ENCODE measurements around the gene TRIAP1.
A peak's percentile ranks its signal among the peaks of the same experiment; 100 is the strongest.
"Not testable (repeated sequence)": the region's sequence is repeated elsewhere in the genome, so short reads cannot be mapped to it uniquely, and the experiment has no call there.

The TRIAP1 gene

GRCh38 chr12:120446844-120447178, 627 bp upstream of the TRIAP1 start:
- not testable (repeated sequence) for H2BK120ac ChIP-seq (ENCODE audit: insufficient read depth, low read length, poor library complexity); H3K79me1 ChIP-seq (ENCODE audit: low read length); H3K27me3 ChIP-seq (ENCODE audit: insufficient read depth, low read length); H3K23ac ChIP-seq (ENCODE audit: low read length); H2AK5ac ChIP-seq (ENCODE audit: low read length); DNase-seq; H3K9me3 ChIP-seq (ENCODE audit: insufficient read depth, low read depth, low read length); H3K4me1 ChIP-seq (ENCODE audit: control insufficient read depth in 1 of 2, insufficient read depth in 2 of 2, low read length in 2 of 2); H2BK12ac ChIP-seq (ENCODE audit: low read length)
- Histone ChIP-seq H4K8ac (ENCODE audit: low read depth, low read length) (peak overlapping the region; percentile 93), H3K14ac (ENCODE audit: low read length) (peak overlapping the region; percentile 81), H3K36me3 (ENCODE audit: control insufficient read depth in 1 of 2, insufficient read depth in 2 of 2, low read length in 2 of 2) (peaks cover 5 to 27% of the 10 kb centered on the region in 2 experiments), H3K4ac (ENCODE audit: low read depth, low read length) (peak overlapping the region; percentile 81), H3K9ac (ENCODE audit: low read length) (peak overlapping the region; percentile 80), H4K12ac (ENCODE audit: low read depth, low read length) (peak overlapping the region; percentile 85), H3K4me3 (ENCODE audit: low read depth, low read length) (peak overlapping the region; percentile 83), H3K4me2 (ENCODE audit: low read length) (peak overlapping the region; percentile 81), H2BK5ac (ENCODE audit: low read depth, low read length, poor library complexity) (peak overlapping the region; percentile 42), H4K91ac (ENCODE audit: low read depth, low read length) (peak overlapping the region; percentile 60), H3K27ac (ENCODE audit: low read depth, low read length) (peak overlapping the region; percentile 20), H3K79me2 (ENCODE audit: control insufficient read depth, insufficient read depth, low read length, poor library complexity) (peaks cover 12% of the 10 kb centered on the region), H2AFZ (ENCODE audit: insufficient read depth, low read length, poor library complexity) (peak overlapping the region; percentile 17), H3K18ac (ENCODE audit: low read length) (peak overlapping the region; percentile 62)
- WGBS (ENCODE audit: extremely low coverage, insufficient coverage, insufficient read length): no CpG with 5 or more reads among the region's 17 CpGs

GRCh38 chr12:120444676-120445075, 1.5 kb downstream of the TRIAP1 start:
- WGBS (ENCODE audit: extremely low coverage, insufficient coverage, insufficient read length): no CpG with 5 or more reads among the region's 2 CpGs
- no peak overlapping the region for H4K12ac ChIP-seq (ENCODE audit: low read depth, low read length)

DNA sequence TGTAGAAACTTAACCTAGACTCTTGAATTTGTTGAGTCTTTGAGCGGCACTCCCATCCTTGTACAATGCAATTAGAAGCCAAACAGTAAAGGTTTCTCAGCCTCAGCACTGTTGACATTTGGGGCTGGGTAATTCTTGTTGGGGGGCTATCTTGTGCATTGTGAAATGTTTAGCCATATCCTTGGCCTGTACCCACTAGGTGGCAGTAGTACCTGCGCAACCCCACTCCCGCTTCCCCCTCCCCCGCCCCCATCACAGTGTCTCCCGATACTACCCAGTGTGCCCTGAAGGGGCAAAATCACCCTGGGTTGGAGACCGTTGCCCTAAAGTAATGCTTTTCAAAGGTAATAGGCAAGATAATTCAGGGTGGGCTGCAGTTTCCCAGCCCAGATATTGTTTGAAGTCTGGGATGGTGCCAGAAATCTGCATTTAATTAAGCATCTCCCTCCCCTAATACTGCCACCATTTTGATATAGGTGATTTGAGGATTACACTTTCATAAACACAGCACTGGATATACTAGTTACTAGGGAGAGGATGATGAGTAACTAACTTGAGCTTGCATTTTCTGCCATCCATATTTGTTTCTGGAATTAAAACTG, 6.4 kb downstream of the TRIAP1 start:
- Histone ChIP-seq H4K8ac (ENCODE audit: low read depth, low read length) (no peak overlapping the region), H3K4me3 (ENCODE audit: low read depth, low read length) (no peak overlapping the region), H3K27ac (ENCODE audit: low read depth, low read length) (no peak overlapping the region), H3K4me1 (ENCODE audit: control insufficient read depth in 1 of 2, insufficient read depth in 2 of 2, low read length in 2 of 2) (peaks cover 2 to 8% of the 10 kb centered on the region in 2 experiments), H3K79me1 (ENCODE audit: low read length) (peaks cover 5% of the 10 kb centered on the region), H3K79me2 (ENCODE audit: control insufficient read depth, insufficient read depth, low read length, poor library complexity) (peaks cover 8% of the 10 kb centered on the region), H4K91ac (ENCODE audit: low read depth, low read length) (no peak overlapping the region), H3K9me3 (ENCODE audit: insufficient read depth, low read depth, low read length) (no peaks in the 10 kb centered on the region), H2AFZ (ENCODE audit: insufficient read depth, low read length, poor library complexity) (no peak overlapping the region), H2BK5ac (ENCODE audit: low read depth, low read length, poor library complexity) (no peak overlapping the region), H2BK120ac (ENCODE audit: insufficient read depth, low read length, poor library complexity) (no peak overlapping the region), H2BK12ac (ENCODE audit: low read length) (no peak overlapping the region), H3K4ac (ENCODE audit: low read depth, low read length) (no peak overlapping the region), H3K23ac (ENCODE audit: low read length) (no peak overlapping the region), H3K9ac (ENCODE audit: low read length) (no peak overlapping the region), H3K14ac (ENCODE audit: low read length) (no peak overlapping the region), H3K4me2 (ENCODE audit: low read length) (peak overlapping the region; percentile 48), H4K12ac (ENCODE audit: low read depth, low read length) (no peak overlapping the region), H3K36me3 (ENCODE audit: control insufficient read depth in 1 of 2, insufficient read depth in 2 of 2, low read length in 2 of 2) (peaks cover 13 to 27% of the 10 kb centered on the region in 2 experiments), H3K18ac (ENCODE audit: low read length) (no peak overlapping the region), H2AK5ac (ENCODE audit: low read length) (no peak overlapping the region), H3K27me3 (ENCODE audit: insufficient read depth, low read length) (no peaks in the 10 kb centered on the region)
- no CpG with 5 or more reads among the region's 6 CpGs for WGBS (ENCODE audit: extremely low coverage, insufficient coverage, insufficient read length)
- peak in 1 of 2 donors; percentile 50 for DNase-seq

More at GRCh38 chr12:120444676-120445075, 1.5 kb downstream of the TRIAP1 start:
- H3K79me2 ChIP-seq (ENCODE audit: control insufficient read depth, insufficient read depth, low read length, poor library complexity): peaks cover 12% of the 10 kb centered on the region
- H3K4me2 ChIP-seq (ENCODE audit: low read length): no peak overlapping the region
- H4K8ac ChIP-seq (ENCODE audit: low read depth, low read length): no peak overlapping the region
- H3K9ac ChIP-seq (ENCODE audit: low read length): no peak overlapping the region
- H3K79me1 ChIP-seq (ENCODE audit: low read length): peaks cover 7% of the 10 kb centered on the region
- no peak overlapping the region for H2BK5ac ChIP-seq (ENCODE audit: low read depth, low read length, poor library complexity)
- H3K18ac ChIP-seq (ENCODE audit: low read length): no peak overlapping the region
- H3K4ac ChIP-seq (ENCODE audit: low read depth, low read length): no peak overlapping the region
- H3K4me3 ChIP-seq (ENCODE audit: low read depth, low read length): no peak overlapping the region
- no peak overlapping the region for H4K91ac ChIP-seq (ENCODE audit: low read depth, low read length)
- no peak overlapping the region for H2BK12ac ChIP-seq (ENCODE audit: low read length)
- H3K23ac ChIP-seq (ENCODE audit: low read length): no peak overlapping the region
- no peaks in the 10 kb centered on the region for H3K27me3 ChIP-seq (ENCODE audit: insufficient read depth, low read length)
- no peak overlapping the region for H3K27ac ChIP-seq (ENCODE audit: low read depth, low read length)
- no peak overlapping the region for H3K14ac ChIP-seq (ENCODE audit: low read length)
- H2AK5ac ChIP-seq (ENCODE audit: low read length): no peak overlapping the region
- H3K36me3 ChIP-seq (ENCODE audit: control insufficient read depth in 1 of 2, insufficient read depth in 2 of 2, low read length in 2 of 2): peaks cover 11 to 36% of the 10 kb centered on the region in 2 experiments
- peaks cover 4 to 6% of the 10 kb centered on the region in 2 experiments for H3K4me1 ChIP-seq (ENCODE audit: control insufficient read depth in 1 of 2, insufficient read depth in 2 of 2, low read length in 2 of 2)
- no peak overlapping the region for H2BK120ac ChIP-seq (ENCODE audit: insufficient read depth, low read length, poor library complexity)
- no peak overlapping the region for H2AFZ ChIP-seq (ENCODE audit: insufficient read depth, low read length, poor library complexity)
- DNase-seq: no peak
- no peaks in the 10 kb centered on the region for H3K9me3 ChIP-seq (ENCODE audit: insufficient read depth, low read depth, low read length)

- Histone ChIP-seq H2BK5ac (ENCODE audit: low read depth, low read length, poor library complexity) (no peak overlapping the region), H3K27ac (ENCODE audit: low read depth, low read length) (no peak overlapping the region), H3K9me3 (ENCODE audit: insufficient read depth, low read depth, low read length) (no peaks in the 10 kb centered on the region), H3K4me3 (ENCODE audit: low read depth, low read length) (peak overlapping the region; percentile 95), H3K23ac (ENCODE audit: low read length) (no peak overlapping the region), H3K9ac (ENCODE audit: low read length) (peak overlapping the region; percentile 93), H3K4me2 (ENCODE audit: low read length) (peak overlapping the region; percentile 79), H4K91ac (ENCODE audit: low read depth, low read length) (peak overlapping the region; percentile 53), H3K14ac (ENCODE audit: low read length) (no peak overlapping the region), H3K18ac (ENCODE audit: low read length) (no peak overlapping the region), H2AFZ (ENCODE audit: insufficient read depth, low read length, poor library complexity) (no peak overlapping the region), H4K12ac (ENCODE audit: low read depth, low read length) (peak overlapping the region; percentile 78), H3K79me2 (ENCODE audit: control insufficient read depth, insufficient read depth, low read length, poor library complexity) (peaks cover 8% of the 10 kb centered on the region), H2BK120ac (ENCODE audit: insufficient read depth, low read length, poor library complexity) (no peak overlapping the region), H2AK5ac (ENCODE audit: low read length) (peak overlapping the region; percentile 57), H3K4me1 (ENCODE audit: control insufficient read depth in 1 of 2, insufficient read depth in 2 of 2, low read length in 2 of 2) (peaks cover 2 to 8% of the 10 kb centered on the region in 2 experiments), H3K79me1 (ENCODE audit: low read length) (peaks cover 5% of the 10 kb centered on the region), H3K27me3 (ENCODE audit: insufficient read depth, low read length) (no peaks in the 10 kb centered on the region), H3K36me3 (ENCODE audit: control insufficient read depth in 1 of 2, insufficient read depth in 2 of 2, low read length in 2 of 2) (peaks cover 13 to 19% of the 10 kb centered on the region in 2 experiments), H4K8ac (ENCODE audit: low read depth, low read length) (no peak overlapping the region), H3K4ac (ENCODE audit: low read depth, low read length) (peak overlapping the region; percentile 90), H2BK12ac (ENCODE audit: low read length) (no peak overlapping the region)
- WGBS (ENCODE audit: extremely low coverage, insufficient coverage, insufficient read length): no CpG with 5 or more reads among the region's 17 CpGs
- DNase-seq: peak in 1 of 2 donors; percentile 22
Observed at GRCh38 chr12:120438495-120439198, 7.5 kb downstream of the TRIAP1 start.

Data from trophoblast cell (in vitro differentiated cells and primary cell).